AG09309 (cell line): ENCODE results near the gene PCDHGA12.
"Not testable (repeated sequence)": the region's sequence is repeated elsewhere in the genome, so short reads cannot be mapped to it uniquely, and the experiment has no call there.

Experiments used
- DNase-seq: peaks from one replicate; pipeline ENCODE4 v3.0.0-alpha.2; 2010; ENCODE audit warnings: low read depth
- H3K4me3 ChIP-seq: 2 replicates; pipeline ENCODE4 v1.5.1; 2011; ENCODE audit warnings: mild to moderate bottlenecking, low read depth, low read length, moderate library complexity; ENCODE audit not compliant: control insufficient read depth
- CTCF ChIP-seq: IDR thresholded peaks from 2 replicates; pipeline ENCODE4 v1.5.1; 2011; ENCODE audit warnings: mild to moderate bottlenecking, low read depth, low read length, inconsistent platforms; ENCODE audit not compliant: insufficient read depth, control insufficient read depth; ENCODE audit errors: missing control alignments

Gene PCDHGA12

GRCh38 chr5:141389153-141390042 is 40.9 kb upstream of the PCDHGA12 start:
- H3K4me3 ChIP-seq: no peak overlapping the region

DNA sequence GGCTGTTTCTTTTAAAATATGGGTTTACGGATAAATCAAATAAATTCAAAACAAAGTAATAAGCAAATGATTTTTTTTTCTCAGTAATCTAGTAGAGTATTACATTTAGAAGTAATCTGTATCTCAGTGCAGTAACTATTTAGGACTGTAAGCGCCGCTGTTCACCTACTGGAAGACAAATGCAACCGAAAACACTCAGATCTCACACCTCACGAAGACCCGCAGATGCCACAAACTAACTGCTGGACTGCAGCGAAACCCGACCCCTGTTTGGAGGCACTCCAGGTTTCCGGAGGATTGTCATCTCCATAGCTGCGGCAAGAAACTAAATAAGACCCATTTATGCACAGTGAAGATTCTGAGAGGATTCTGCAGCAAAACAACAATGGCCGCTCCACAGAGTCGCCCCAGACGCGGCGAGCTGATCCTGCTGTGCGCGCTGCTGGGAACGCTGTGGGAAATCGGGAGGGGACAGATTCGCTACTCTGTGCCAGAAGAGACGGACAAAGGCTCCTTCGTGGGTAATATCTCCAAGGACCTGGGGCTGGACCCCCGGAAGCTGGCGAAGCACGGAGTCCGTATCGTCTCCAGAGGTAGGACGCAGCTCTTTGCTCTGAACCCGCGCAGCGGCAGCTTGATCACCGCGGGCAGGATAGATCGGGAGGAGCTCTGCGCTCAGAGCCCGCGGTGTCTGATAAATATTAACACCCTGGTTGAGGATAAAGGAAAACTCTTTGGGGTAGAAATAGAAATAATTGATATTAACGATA is 37.7 kb upstream of the PCDHGA12 start, which contains the start of gene PCDHGA8:
Gene PCDHGA8 (plus strand): TSS at position 205 of the 770 bp plus-strand sequence. CDS start 181 bp downstream, at position 386.
- peak within 1 kb of the TSS; percentile 43 for H3K4me3 ChIP-seq

More at GRCh38 chr5:141389153-141390042, 40.9 kb upstream of the PCDHGA12 start:
- DNase-seq: no peak
- TF ChIP-seq CTCF: no peak

GRCh38 chr5:141393267-141393666 is 37.0 kb upstream of the PCDHGA12 start:
- H3K4me3 ChIP-seq: no peak overlapping the region
- TF ChIP-seq CTCF: no peak
- DNase-seq: no peak

More for the DNA sequence above, 37.7 kb upstream of the PCDHGA12 start, which contains the start of gene PCDHGA8:
- no peak for DNase-seq
- TF ChIP-seq CTCF: peak; percentile 44

DNA sequence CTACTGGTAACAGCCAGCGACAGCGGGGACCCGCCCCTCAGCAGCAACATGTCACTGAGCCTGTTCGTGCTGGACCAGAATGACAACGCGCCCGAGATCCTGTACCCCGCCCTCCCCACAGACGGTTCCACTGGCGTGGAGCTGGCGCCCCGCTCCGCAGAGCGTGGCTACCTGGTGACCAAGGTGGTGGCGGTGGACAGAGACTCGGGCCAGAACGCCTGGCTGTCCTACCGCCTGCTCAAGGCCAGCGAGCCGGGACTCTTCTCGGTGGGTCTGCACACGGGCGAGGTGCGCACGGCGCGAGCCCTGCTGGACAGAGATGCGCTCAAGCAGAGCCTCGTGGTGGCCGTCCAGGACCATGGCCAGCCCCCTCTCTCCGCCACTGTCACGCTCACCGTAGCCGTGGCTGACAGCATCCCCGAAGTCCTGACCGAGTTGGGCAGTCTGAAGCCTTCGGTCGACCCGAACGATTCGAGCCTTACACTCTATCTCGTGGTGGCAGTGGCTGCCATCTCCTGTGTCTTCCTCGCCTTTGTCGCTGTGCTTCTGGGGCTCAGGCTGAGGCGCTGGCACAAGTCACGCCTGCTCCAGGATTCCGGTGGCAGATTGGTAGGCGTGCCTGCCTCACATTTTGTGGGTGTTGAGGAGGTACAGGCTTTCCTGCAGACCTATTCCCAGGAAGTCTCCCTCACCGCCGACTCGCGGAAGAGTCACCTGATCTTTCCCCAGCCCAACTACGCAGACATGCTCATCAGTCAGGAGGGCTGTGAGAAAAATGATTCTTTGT is 35.7 kb upstream of the PCDHGA12 start:
- not testable (repeated sequence) for DNase-seq, H3K4me3 ChIP-seq

DNA sequence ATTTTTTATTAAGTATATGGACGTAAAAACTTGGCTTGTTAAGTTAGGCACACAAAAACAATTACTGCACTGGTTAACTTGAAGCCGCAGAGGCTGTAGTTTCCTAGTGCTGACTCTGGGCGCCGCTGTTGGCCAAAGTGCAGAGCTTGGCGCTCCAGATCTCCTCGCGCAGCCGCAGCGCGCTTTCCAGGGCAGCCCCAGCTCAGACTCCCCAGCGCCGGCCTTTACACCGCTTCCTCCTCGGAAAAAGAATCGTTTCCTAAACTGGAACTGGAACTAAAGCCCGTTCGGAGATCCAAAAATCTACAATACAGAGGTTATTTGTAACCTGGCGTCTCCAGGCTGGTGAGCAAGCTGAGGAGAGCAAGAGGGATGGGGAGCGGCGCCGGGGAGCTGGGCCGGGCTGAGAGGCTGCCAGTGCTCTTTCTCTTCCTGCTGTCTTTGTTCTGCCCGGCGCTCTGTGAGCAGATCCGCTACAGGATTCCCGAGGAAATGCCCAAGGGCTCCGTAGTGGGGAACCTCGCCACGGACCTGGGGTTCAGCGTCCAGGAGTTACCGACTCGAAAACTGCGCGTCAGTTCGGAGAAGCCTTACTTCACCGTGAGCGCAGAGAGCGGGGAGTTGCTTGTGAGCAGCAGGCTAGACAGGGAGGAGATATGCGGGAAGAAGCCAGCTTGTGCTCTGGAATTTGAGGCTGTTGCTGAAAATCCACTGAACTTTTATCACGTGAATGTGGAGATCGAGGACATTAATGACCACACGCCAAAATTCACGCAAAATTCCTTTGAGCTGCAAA is 32.4 kb upstream of the PCDHGA12 start, which contains the start of gene PCDHGB5:
Gene PCDHGB5 (plus strand): TSS at position 192 of the 796 bp plus-strand sequence. CDS start 181 bp downstream, at position 373.
- DNase-seq: not testable (repeated sequence)
- H3K4me3 ChIP-seq: peak within 1 kb of the TSS; percentile 29

More for the DNA sequence above, 32.4 kb upstream of the PCDHGA12 start, which contains the start of gene PCDHGB5:
- TF ChIP-seq CTCF: peak; percentile 67
